Measurements from ENCODE around the gene NACC2. TPM values are rescaled to one million over a fixed set of nuclear protein-coding genes. Genes with fewer than 3 reads are reported as not detected.
A peak's percentile ranks its signal among the peaks of the same experiment; 100 is the strongest.

Gene NACC2
- total and polyA plus RNA-seq, 7 donors, result 8.5 to 33.5 (median 18.4) TPM

- intact Hi-C loops (cut with DNase I), result no loop called here
- peaks cover 25% of the 10 kb centered on the region for H3K4me1 ChIP-seq
- ATAC-seq (peak; percentile 23 to 62 (median 54)), DNase-seq (peak; percentile 11 to 62)
- H3K36me3 ChIP-seq (ENCODE audit: insufficient read depth in 1 of 2, low read depth in 1 of 2), result no peaks in the 10 kb centered on the region
- no peak overlapping the region for H3K27ac ChIP-seq
- H3K27me3 ChIP-seq (ENCODE audit: insufficient read depth in 3 of 3, low read length in 2 of 3), result no peaks in the 10 kb centered on the region
- no peak overlapping the region for H3K4me3 ChIP-seq
- H3K9me3 ChIP-seq, result no peaks in the 10 kb centered on the region
- WGBS, 3 donors, result 59 to 70% (median 62%) methylated on average over 19 of the region's 19 CpGs
- no peak for TF ChIP-seq CTCF (IDR thresholded peaks at IDR 0.05)
These were observed 73.0 kb downstream of the NACC2 start for GRCh38 chr9:136021872-136022681.

GRCh38 chr9:136021171-136021871, 73.8 kb downstream of the NACC2 start:
- DNase-seq (peak in 1 of 2 donors; percentile 36), ATAC-seq (peak in 2 of 4 donors; percentile 45 to 49)
- TF ChIP-seq CTCF (IDR thresholded peaks at IDR 0.05), result no peak
- H3K9me3 ChIP-seq, result no peaks in the 10 kb centered on the region
- no peak overlapping the region for H3K4me3 ChIP-seq
- 83 to 87% (median 85%) methylated on average over 25 of the region's 25 CpGs for WGBS, 3 donors
- H3K4me1 ChIP-seq, result peaks cover 21% of the 10 kb centered on the region
- H3K27me3 ChIP-seq (ENCODE audit: insufficient read depth in 3 of 3, low read length in 2 of 3), result no peaks in the 10 kb centered on the region
- peaks cover 0 to 2% of the 10 kb centered on the region in 2 donors for H3K36me3 ChIP-seq (ENCODE audit: insufficient read depth in 1 of 2, low read depth in 1 of 2)
- H3K27ac ChIP-seq, result no peak overlapping the region
- intact Hi-C loops (cut with DNase I), result no loop called here

DNA sequence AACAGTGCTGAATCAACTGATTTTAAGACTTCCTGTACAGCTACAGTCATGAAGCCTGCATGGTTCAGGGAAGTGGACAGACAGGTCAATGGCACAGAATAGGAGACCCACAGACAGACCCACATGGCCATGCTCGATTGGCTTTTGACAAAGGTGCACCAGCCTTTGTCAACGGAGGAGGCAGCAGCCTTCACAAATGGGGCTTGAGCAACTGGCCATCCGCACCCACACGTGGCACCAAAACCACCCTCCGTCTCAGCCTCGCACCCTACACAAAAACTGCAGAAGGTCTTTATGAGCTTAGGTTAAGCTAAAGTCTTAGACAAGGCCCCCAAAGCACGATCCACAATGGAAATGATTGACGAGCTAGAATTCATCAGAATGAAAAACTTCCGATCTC, 74.4 kb downstream of the NACC2 start:
- DNase-seq (no peak), ATAC-seq (no peak)
- WGBS, 3 donors, result 90 to 91% (median 91%) methylated on average over 9 of the region's 9 CpGs
- H3K27ac ChIP-seq, result no peak overlapping the region
- intact Hi-C loops (cut with DNase I), result no loop called here
- peaks cover 21% of the 10 kb centered on the region for H3K4me1 ChIP-seq
- no peak overlapping the region for H3K4me3 ChIP-seq
- H3K27me3 ChIP-seq (ENCODE audit: insufficient read depth in 3 of 3, low read length in 2 of 3), result no peaks in the 10 kb centered on the region
- no peak for TF ChIP-seq CTCF (IDR thresholded peaks at IDR 0.05)
- H3K9me3 ChIP-seq, result no peaks in the 10 kb centered on the region
- peaks cover 0 to 8% of the 10 kb centered on the region in 2 donors for H3K36me3 ChIP-seq (ENCODE audit: insufficient read depth in 1 of 2, low read depth in 1 of 2)

GRCh38 chr9:136020206-136020605, 74.9 kb downstream of the NACC2 start:
- H3K27ac ChIP-seq, result no peak overlapping the region
- intact Hi-C loops (cut with DNase I), result no loop called here
- WGBS, 3 donors, result 89 to 93% (median 92%) methylated on average over 16 of the region's 16 CpGs
- TF ChIP-seq CTCF (IDR thresholded peaks at IDR 0.05), result no peak
- no peak overlapping the region for H3K4me3 ChIP-seq
- H3K27me3 ChIP-seq (ENCODE audit: insufficient read depth in 3 of 3, low read length in 2 of 3), result no peaks in the 10 kb centered on the region
- H3K36me3 ChIP-seq (ENCODE audit: insufficient read depth in 1 of 2, low read depth in 1 of 2), result peaks cover 0 to 9% of the 10 kb centered on the region in 2 donors
- ATAC-seq, result no peak
- H3K4me1 ChIP-seq, result peaks cover 21% of the 10 kb centered on the region
- no peaks in the 10 kb centered on the region for H3K9me3 ChIP-seq
- peak in 1 of 2 donors; percentile 12 for DNase-seq
